Nephron progenitor cell (in vitro differentiated cells): ENCODE results near the gene TENT5A.

Source experiments
- DNase-seq: peaks from one replicate; pipeline ENCODE4 v3.0.0; 2021
- H3K27ac Mint-ChIP-seq: 2 replicates; pipeline ENCODE4 v1.8.0; 2021; ENCODE audit warnings: mild to moderate bottlenecking, moderate library complexity, mixed read lengths
- H3K27me3 Mint-ChIP-seq: 2 replicates; pipeline ENCODE4 v1.8.0; 2021; ENCODE audit warnings: mild to moderate bottlenecking, low read depth, mixed read lengths; ENCODE audit not compliant: poor library complexity
- H3K36me3 Mint-ChIP-seq: 2 replicates; pipeline ENCODE4 v1.8.0; 2021; ENCODE audit warnings: low read depth, mixed read lengths
- H3K4me1 Mint-ChIP-seq: 2 replicates; pipeline ENCODE4 v1.8.0; 2021; ENCODE audit warnings: mixed read lengths
- H3K4me3 Mint-ChIP-seq: 2 replicates; pipeline ENCODE4 v1.8.0; 2021; ENCODE audit warnings: mild to moderate bottlenecking, moderate library complexity, mixed read lengths
- H3K9me3 Mint-ChIP-seq: 2 replicates; pipeline ENCODE4 v1.8.0; 2021; ENCODE audit warnings: mild to moderate bottlenecking, moderate library complexity, mixed read lengths
- CTCF ChIP-seq: fragments of 200-600 bp; sonication (generic); IDR thresholded peaks from 2 replicates; pipeline ENCODE4 v1.5.0; 2021; ENCODE audit warnings: antibody characterized with exemption

Gene TENT5A

DNA sequence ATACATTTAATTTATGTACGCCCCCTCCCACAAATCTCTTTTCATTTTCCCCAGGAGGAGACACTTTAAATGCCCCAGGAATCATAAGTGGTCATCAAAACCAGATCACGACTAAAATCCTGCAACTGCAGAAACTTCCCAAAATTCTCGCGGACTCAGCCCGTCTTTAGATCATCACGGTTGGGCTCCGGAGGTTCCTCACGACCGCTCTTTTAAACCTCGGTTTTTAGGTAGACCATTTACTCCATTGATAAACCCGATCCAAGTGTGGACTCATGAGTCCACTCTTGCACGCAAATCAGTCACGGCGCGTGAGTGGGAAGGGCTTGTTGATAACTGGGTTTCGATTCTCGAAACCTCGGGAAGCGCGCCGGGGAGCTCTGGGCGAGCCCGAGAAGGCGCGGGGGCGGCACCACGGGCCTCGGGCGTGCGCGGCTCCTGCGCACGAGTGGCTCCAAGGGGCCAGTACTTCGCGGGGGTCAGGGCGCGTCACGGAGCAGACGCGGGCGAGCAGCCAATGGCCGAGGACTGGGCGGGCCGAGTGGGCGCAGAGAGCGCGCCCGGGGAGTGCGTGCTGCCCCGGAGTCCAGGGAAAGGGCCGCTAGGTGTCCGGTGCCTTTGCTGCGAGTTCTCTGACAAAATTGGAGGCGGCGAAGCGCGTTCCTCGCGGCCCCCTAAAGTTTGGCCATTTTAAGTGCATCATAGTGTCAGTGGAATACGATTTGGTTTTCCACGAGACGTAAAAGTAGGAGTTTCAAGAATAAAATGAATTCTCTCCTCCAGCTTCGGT, 635 bp upstream of the TENT5A start:
- Mint-ChIP-seq H3K27ac (peak overlapping the region; percentile 94), H3K4me3 (peak overlapping the region; percentile 94), H3K27me3 (peaks cover 71% of the 10 kb centered on the region), H3K9me3 (no peaks in the 10 kb centered on the region), H3K4me1 (peaks cover 11% of the 10 kb centered on the region), H3K36me3 (no peaks in the 10 kb centered on the region)
- TF ChIP-seq CTCF: no peak
- peak; percentile 85 for DNase-seq

DNA sequence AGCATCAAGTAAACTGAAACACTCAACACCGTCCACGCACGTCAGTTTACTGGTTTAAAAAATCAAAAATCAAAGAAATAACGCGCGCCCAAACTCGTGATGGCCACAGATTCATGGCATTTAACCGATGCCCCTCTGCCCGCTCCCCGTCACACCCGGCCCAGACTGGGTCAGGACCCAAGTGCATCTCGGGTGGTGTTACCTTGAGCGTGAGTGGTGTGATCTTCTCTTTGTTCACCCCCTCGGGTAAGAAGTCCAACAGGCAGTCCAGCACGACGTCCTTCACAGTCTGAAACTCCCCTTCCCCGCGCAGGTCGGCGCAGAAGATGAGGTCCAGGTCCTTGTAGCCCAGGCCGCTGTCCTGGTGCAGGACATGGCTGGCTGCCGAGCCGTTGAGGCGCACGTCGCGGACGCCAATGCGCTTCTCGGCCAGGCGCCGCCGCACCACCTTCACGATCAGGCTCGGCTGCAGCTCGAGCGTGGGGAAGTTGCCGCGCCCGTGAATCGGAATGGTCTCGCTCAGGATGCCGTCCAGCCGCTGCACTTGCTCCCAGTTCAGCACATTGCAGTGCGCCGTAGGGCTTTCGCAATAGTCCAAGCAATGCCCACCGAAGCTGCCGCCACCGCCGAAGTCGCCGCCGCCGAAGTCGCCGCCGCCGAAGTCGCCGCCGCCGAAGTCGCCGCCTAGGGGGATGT, 945 bp downstream of the TENT5A start:
- peak; percentile 52 for DNase-seq
- TF ChIP-seq CTCF: no peak
- H3K27me3 Mint-ChIP-seq: peaks cover 63% of the 10 kb centered on the region
- no peak overlapping the region for H3K27ac Mint-ChIP-seq
- no peaks in the 10 kb centered on the region for H3K36me3 Mint-ChIP-seq
- H3K4me1 Mint-ChIP-seq: peaks cover 11% of the 10 kb centered on the region
- no peaks in the 10 kb centered on the region for H3K9me3 Mint-ChIP-seq
- H3K4me3 Mint-ChIP-seq: peak overlapping the region; percentile 94

DNA sequence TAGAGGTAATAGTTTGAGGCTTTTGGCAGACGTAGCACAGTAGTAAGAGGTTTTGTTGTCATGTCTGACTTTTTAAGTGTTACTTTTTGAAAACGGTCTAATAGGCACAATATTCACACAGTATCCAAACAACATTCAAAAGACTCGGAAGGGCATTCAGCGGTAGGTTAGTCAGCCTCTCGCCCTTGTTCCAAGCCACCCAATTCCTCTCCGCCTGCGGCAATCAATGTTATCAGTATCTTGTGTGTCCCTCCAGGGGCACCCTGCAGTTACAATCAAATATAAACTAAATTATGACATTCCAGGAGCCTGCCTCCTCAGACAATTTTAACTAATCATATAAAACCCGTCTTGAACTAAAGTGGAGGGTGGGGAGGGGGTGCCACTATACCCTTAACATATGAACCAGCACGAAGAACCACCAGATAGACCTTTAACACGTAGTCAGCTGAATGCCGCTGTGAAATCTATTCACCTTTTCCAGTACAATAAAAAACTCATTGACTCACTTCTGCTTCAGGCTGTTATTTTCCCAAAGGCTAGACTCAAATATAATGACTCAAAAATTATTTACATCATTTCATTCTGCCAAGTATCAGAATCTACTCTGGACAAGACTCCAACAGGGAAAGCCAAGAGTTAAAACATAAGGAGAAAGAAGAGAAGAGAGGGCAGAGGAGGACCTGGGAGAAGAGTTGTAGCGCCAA, 1.6 kb downstream of the TENT5A start:
- no peak overlapping the region for H3K27ac Mint-ChIP-seq
- H3K36me3 Mint-ChIP-seq: no peaks in the 10 kb centered on the region
- H3K27me3 Mint-ChIP-seq: peaks cover 59% of the 10 kb centered on the region
- H3K4me1 Mint-ChIP-seq: peaks cover 11% of the 10 kb centered on the region
- no peaks in the 10 kb centered on the region for H3K9me3 Mint-ChIP-seq
- TF ChIP-seq CTCF: no peak
- no peak for DNase-seq
- peak overlapping the region; percentile 94 for H3K4me3 Mint-ChIP-seq

DNA sequence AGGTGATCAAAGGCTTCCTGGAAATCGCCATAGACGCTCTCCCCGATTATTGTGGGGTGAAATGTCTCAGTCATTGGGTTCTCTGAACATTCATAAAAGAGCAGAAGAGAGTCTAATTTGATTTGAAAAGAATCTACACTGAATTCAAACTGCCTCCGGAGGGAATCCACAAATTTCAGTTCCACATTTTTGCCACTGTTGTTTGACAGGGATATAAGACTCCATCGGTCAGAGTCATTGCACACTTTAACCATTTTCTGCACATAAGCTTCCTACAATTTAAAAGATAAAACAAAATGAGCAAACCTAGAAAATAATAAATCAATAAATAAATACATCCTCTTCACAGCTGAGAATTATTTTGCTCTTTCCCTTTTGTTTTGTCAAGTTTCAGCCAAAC, 2.3 kb downstream of the TENT5A start:
- peaks cover 55% of the 10 kb centered on the region for H3K27me3 Mint-ChIP-seq
- no peak for DNase-seq
- no peaks in the 10 kb centered on the region for H3K36me3 Mint-ChIP-seq
- peaks cover 11% of the 10 kb centered on the region for H3K4me1 Mint-ChIP-seq
- peak overlapping the region; percentile 94 for H3K4me3 Mint-ChIP-seq
- no peak overlapping the region for H3K27ac Mint-ChIP-seq
- H3K9me3 Mint-ChIP-seq: no peaks in the 10 kb centered on the region
- TF ChIP-seq CTCF: no peak

- Mint-ChIP-seq H3K36me3 (no peaks in the 10 kb centered on the region), H3K4me1 (peaks cover 11% of the 10 kb centered on the region), H3K27ac (no peak overlapping the region), H3K9me3 (no peaks in the 10 kb centered on the region), H3K4me3 (no peak overlapping the region), H3K27me3 (peaks cover 54% of the 10 kb centered on the region)
- TF ChIP-seq CTCF: no peak
- no peak for DNase-seq
Measured at GRCh38 chr6:81749707-81750106, 2.8 kb downstream of the TENT5A start.
